ENCODE data around the gene GLI1.

GLI1 gene

GRCh38 chr12:57476162-57476992 lies 16.8 kb downstream of the GLI1 start:
- in situ Hi-C loops (cut with HindIII; ENCODE audit: low pct_unique_long_range_greater_than_20kb, low sequenced_read_pairs) = no loop called here
- TF ChIP-seq JUND (IDR thresholded peaks at IDR 0.05; ENCODE audit: low read depth) = no peak
- DNase-seq (ENCODE audit: low read depth in 1 of 2, low spot score in 1 of 2) = no peak

- no peak for DNase-seq (ENCODE audit: low read depth in 1 of 2, low spot score in 1 of 2)
- TF ChIP-seq JUND (IDR thresholded peaks at IDR 0.05; ENCODE audit: low read depth) = no peak
- in situ Hi-C loops (cut with HindIII; ENCODE audit: low pct_unique_long_range_greater_than_20kb, low sequenced_read_pairs) = no loop called here
Observed at GRCh38 chr12:57476993-57477709, 17.6 kb downstream of the GLI1 start.

DNA sequence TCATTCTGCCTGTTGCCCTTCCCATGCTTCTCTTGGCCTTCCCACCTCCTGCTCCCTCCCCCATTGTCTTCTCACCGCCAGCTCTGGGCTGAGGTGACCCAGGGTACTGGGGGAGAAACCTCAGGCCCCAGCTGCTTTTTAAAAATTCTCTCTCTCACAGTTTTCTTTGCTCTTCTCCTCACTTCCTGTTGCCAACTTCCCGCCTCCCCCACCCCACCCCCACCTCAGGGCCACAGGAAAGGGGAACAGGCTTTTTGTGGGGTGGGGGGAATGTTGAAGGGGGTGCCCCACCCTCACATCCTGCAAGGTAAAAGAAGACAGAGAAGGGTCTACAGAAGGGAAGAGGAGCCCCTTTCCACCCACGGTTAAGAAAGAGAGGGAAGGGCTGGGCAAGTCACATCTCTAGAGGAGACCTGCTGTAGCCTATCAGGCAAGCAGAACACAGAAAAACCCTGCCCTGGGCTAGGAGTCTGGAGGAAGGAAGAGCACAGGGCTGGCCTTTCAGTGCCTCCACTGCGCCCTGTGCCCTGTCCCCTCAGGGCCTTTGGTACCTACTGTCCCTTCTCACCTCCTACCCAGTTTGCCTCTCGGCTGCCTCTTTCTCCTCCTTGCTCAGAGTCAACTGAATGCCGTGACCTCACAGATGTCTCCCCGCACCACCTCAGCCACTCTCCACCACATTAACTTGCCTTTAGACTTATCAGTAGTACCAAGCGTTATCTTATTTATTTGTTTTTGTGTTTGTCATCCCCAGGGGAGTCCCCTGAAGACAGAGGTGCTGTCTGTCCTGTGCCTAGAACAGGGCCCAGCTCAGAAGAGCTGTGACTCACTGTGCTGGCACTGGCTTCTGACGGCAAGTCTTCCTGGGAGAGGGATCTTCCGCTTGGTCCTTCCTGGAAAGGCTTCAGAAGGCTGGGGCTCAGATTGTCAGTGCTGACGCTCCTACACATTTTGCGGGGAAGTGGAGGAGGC lies 18.4 kb downstream of the GLI1 start:
- DNase-seq (ENCODE audit: low read depth in 1 of 2, low spot score in 1 of 2) = no peak
- in situ Hi-C loops (cut with HindIII; ENCODE audit: low pct_unique_long_range_greater_than_20kb, low sequenced_read_pairs) = no loop called here
- no peak for TF ChIP-seq JUND (IDR thresholded peaks at IDR 0.05; ENCODE audit: low read depth)

DNA sequence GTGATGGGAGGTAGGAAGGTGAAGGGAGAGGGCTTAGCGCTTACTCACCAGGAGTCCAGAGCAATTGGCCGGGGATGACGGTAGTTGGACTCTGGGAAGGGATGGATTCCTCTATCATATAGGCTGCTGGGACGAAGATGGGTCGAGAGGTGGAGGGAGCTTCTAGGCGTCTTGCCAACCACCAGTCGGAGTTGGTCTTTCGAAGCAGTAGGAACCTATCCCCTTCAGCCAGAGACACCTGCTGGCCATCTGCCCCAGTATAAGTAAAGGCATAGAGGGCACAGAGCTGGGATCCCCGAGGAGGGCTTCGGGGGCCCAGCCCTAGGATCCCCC lies 19.4 kb downstream of the GLI1 start:
- DNase-seq (ENCODE audit: low read depth in 1 of 2, low spot score in 1 of 2) = no peak
- TF ChIP-seq JUND (IDR thresholded peaks at IDR 0.05; ENCODE audit: low read depth) = no peak
- in situ Hi-C loops (cut with HindIII; ENCODE audit: low pct_unique_long_range_greater_than_20kb, low sequenced_read_pairs) = no loop called here

- DNase-seq (ENCODE audit: low read depth in 1 of 2, low spot score in 1 of 2) = no peak
- no peak for TF ChIP-seq JUND (IDR thresholded peaks at IDR 0.05; ENCODE audit: low read depth)
- in situ Hi-C loops (cut with HindIII; ENCODE audit: low pct_unique_long_range_greater_than_20kb, low sequenced_read_pairs) = no loop called here
Observed at GRCh38 chr12:57479376-57480115, 20.0 kb downstream of the GLI1 start, which contains the start of gene ARHGAP9. Gene ARHGAP9 (minus strand): TSS chr12:57479866. CDS start chr12:57479406, 460 bp downstream.

DNA sequence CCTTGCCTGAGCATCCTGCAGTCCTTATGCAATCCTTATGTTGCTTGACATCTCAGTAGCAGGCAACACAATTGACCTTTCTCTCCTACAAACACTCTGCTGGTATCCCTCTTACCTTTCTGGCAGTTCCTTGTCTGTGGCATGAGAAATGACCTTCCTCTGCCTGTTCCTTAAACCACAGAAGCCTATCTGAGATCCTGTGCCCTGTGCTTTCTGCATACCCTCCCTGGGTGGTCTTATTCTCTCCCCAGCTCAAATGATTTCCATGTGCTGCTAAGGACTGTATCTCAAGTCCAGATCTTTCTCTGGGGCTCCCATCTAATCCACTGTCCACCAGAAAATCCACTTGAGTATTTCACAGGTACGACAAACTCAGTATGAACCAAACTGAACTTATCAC lies 22.1 kb downstream of the GLI1 start:
- DNase-seq (ENCODE audit: low read depth in 1 of 2, low spot score in 1 of 2) = no peak
- no peak for TF ChIP-seq JUND (IDR thresholded peaks at IDR 0.05; ENCODE audit: low read depth)
- in situ Hi-C loops (cut with HindIII; ENCODE audit: low pct_unique_long_range_greater_than_20kb, low sequenced_read_pairs) = no loop called here

DNA sequence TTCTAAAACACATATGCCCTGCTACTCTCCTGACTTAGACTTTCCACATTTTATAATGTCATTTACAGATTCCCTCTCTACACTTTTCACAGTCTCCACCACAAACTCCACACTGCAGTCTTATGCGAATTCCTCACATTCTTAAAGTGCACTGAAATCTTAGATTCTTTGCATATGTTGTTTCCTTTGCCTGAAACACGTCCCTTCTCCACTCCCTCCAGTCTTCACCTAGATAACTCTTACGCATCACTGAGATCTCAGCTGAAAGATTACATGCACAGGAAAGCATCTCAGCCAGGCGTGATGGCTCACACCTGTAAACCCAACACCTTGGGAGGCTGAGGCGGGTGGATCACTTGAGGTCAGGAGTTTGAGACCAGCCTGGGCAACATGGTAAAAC lies 23.9 kb downstream of the GLI1 start:
- no peak for TF ChIP-seq JUND (IDR thresholded peaks at IDR 0.05; ENCODE audit: low read depth)
- in situ Hi-C loops (cut with HindIII; ENCODE audit: low pct_unique_long_range_greater_than_20kb, low sequenced_read_pairs) = no loop called here
- no peak for DNase-seq (ENCODE audit: low read depth in 1 of 2, low spot score in 1 of 2)

DNA sequence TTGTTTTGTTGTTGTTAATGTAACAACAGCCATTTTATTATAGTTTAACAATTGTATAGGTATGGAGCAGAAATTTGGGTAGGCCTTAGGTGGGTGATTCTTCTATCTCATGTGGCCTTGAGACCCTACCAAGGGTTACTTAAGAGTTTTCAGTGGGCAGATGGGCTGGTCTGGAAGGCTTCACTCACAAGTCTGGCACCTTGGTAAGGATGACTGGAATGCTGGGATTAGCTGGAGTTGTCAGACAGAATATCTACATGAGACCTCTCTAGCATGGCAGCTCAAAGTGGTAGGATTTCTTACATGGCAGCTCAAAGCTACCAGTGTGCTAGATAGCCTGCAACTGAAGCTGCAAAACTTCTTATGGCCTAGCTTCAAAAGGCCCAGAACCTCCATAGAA lies 26.1 kb downstream of the GLI1 start:
- in situ Hi-C loops (cut with HindIII; ENCODE audit: low pct_unique_long_range_greater_than_20kb, low sequenced_read_pairs) = no loop called here
- no peak for DNase-seq (ENCODE audit: low read depth in 1 of 2, low spot score in 1 of 2)
- no peak for TF ChIP-seq JUND (IDR thresholded peaks at IDR 0.05; ENCODE audit: low read depth)

DNA sequence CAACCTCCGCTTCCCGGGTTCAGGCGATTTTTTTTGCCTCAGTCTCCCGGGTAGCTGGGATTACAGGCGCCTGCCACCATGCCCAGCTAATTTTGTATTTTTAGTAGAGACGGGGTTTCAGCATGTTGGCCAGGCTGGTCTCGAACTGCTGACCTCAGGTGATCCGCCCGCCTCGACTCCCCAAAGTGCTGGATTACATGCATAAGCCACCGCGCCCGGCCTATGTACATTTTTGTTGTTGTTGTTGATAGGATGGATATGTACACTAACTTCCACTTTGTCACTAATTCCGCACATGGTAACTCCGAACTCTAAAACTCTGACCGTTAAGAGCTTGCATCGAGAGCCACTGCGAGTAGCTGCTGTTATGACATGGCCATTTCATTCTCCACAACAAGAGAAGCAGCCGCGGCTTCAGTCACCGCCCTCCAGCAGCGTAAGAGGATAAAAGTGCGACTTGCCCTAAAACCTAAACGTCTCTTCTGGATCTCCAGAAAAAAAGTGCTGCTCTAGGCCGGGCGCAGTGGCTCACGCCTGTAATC lies 27.5 kb downstream of the GLI1 start:
- DNase-seq (ENCODE audit: low read depth in 1 of 2, low spot score in 1 of 2) = no peak
- no peak for TF ChIP-seq JUND (IDR thresholded peaks at IDR 0.05; ENCODE audit: low read depth)
- in situ Hi-C loops (cut with HindIII; ENCODE audit: low pct_unique_long_range_greater_than_20kb, low sequenced_read_pairs) = no loop called here

DNA sequence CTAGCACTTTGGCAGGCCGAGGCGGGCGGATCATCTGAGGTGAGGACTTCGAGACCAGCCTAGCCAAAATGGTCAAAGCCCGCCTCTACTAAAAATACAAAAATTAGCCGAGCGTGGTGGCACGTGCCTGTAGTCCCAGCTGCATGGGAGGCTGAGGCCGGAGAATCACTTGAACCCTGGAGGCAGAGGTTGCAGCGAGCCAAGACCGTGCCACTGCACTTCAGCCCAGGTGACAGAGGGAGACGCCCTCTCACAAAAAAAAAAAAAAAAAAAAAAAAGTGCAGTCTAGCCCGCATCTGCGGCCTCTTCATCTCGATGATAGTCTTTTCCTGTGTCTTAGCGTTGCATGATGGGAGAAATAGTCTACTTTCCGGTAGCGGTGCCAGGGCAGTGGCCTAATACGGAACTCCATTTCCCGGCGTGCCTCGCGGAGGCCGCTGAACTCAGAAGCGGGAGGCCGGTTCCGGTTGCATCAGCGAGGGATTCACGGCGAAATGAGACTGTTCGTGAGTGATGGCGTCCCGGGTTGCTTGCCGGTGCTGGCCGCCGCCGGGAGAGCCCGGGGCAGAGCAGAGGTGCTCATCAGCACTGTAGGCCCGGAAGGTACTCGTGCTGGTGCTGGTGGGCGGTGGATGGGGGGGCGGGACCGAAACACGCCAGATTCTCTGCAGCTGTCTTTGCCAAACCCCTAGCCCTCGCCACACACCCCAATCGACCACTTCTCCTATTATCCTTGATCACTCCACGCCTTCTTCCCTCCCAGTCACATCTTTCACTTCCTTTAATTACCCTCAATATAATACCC lies 28.2 kb downstream of the GLI1 start, which contains the start of gene MARS1:
Gene MARS1, plus strand, starts transcription at position 472 of the 805 bp plus-strand sequence. Its CDS starts 23 bp downstream, at position 495.
- no peak for TF ChIP-seq JUND (IDR thresholded peaks at IDR 0.05; ENCODE audit: low read depth)
- DNase-seq (ENCODE audit: low read depth in 1 of 2, low spot score in 1 of 2) = peak; percentile 95 to 99
- in situ Hi-C loops (cut with HindIII; ENCODE audit: low pct_unique_long_range_greater_than_20kb, low sequenced_read_pairs) = no loop called here
